ENCODE measurements around the gene ACAP1.
"Not testable (repeated sequence)": the region's sequence is repeated elsewhere in the genome, so short reads cannot be mapped to it uniquely, and the experiment has no call there.

Gene ACAP1

DNA sequence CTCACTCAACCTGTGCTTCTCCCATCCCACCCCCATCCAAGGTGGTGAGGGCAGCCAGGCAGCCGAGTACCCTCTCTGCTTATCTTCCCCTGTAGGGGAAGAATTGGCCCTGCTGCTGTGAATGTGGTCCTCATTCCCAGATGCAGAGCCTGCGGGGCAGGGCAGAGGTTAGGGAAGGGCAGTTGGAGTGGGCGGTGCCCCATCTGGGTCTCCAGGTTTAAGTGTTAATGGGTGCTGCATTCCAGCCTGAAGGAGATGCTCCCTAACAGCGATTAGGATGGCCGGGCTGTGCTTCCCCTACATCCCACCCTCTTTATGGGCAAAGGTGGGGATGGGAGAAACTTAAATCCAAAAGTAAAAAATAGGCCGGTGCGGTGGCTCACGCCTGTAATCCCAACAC is 30.8 kb downstream of the ACAP1 start:
- TF ChIP-seq ZFP30 (CRISPR knock-in tag; IDR thresholded peaks at IDR 0.05) (no peak), ZC3H10 (CRISPR knock-in tag; IDR thresholded peaks at IDR 0.05) (no peak)
- no peak for ATAC-seq

DNA sequence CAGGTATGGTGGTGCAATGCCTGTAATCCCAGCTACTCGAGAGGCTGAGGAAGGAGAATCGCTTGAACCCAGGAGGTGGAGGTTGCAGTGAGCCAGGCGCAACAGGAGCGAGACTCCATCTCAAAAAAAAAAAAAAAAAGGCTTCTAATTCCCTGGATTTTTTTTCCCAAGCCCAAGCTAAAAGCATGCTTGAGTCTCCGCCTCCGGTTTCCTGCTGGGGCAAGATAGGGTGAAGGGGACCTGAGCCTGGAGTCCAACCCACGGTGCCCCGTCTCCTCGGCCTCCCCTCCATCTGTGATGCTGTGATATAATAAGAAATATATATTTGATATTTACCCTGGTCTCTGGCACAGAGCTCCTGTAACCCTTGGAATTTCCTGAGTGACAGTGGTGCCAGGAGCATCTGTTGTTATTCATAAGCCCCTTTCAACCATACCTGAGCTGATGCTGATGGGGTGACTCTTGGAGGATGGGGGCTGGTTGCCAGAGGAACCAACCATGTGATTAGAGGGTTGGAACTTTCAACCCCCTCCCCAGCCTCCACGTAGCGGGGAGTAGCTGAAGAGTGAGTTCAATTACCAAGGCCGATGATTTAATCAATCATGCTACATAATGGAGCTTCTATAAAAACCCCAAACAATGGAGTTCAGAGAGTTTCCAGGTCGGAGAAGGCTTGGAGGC is 31.7 kb downstream of the ACAP1 start:
- ATAC-seq: no peak
- TF ChIP-seq SNAI2 (CRISPR knock-in tag; IDR thresholded peaks at IDR 0.05) (no peak), ISL1 (CRISPR knock-in tag; IDR thresholded peaks at IDR 0.05) (no peak), PPARA (CRISPR knock-in tag; IDR thresholded peaks at IDR 0.05; ENCODE audit: borderline replicate concordance) (no peak), ZNF8 (CRISPR knock-in tag; IDR thresholded peaks at IDR 0.05) (no peak), GLIS3 (CRISPR knock-in tag; IDR thresholded peaks at IDR 0.05) (no peak), CSDC2 (CRISPR knock-in tag; IDR thresholded peaks at IDR 0.05) (no peak), RARB (CRISPR knock-in tag; IDR thresholded peaks at IDR 0.05) (no peak), TOX (CRISPR knock-in tag; IDR thresholded peaks at IDR 0.05; ENCODE audit: borderline replicate concordance) (no peak), OSR1 (CRISPR knock-in tag; IDR thresholded peaks at IDR 0.05) (no peak), BACH2 (CRISPR knock-in tag; IDR thresholded peaks at IDR 0.05; ENCODE audit: borderline replicate concordance) (no peak), ZNF565 (CRISPR knock-in tag; conservative IDR thresholded peaks at IDR 0.05; ENCODE audit: low read depth) (no peak), ZFP30 (CRISPR knock-in tag; IDR thresholded peaks at IDR 0.05) (no peak), TCF4 (CRISPR knock-in tag; IDR thresholded peaks at IDR 0.05; ENCODE audit: borderline replicate concordance) (no peak), ZC3H10 (CRISPR knock-in tag; IDR thresholded peaks at IDR 0.05) (no peak), ESRRG (CRISPR knock-in tag; IDR thresholded peaks at IDR 0.05) (no peak), ZFP3 (CRISPR knock-in tag; IDR thresholded peaks at IDR 0.05) (no peak)
- TF ChIP-seq, protein P1, sequence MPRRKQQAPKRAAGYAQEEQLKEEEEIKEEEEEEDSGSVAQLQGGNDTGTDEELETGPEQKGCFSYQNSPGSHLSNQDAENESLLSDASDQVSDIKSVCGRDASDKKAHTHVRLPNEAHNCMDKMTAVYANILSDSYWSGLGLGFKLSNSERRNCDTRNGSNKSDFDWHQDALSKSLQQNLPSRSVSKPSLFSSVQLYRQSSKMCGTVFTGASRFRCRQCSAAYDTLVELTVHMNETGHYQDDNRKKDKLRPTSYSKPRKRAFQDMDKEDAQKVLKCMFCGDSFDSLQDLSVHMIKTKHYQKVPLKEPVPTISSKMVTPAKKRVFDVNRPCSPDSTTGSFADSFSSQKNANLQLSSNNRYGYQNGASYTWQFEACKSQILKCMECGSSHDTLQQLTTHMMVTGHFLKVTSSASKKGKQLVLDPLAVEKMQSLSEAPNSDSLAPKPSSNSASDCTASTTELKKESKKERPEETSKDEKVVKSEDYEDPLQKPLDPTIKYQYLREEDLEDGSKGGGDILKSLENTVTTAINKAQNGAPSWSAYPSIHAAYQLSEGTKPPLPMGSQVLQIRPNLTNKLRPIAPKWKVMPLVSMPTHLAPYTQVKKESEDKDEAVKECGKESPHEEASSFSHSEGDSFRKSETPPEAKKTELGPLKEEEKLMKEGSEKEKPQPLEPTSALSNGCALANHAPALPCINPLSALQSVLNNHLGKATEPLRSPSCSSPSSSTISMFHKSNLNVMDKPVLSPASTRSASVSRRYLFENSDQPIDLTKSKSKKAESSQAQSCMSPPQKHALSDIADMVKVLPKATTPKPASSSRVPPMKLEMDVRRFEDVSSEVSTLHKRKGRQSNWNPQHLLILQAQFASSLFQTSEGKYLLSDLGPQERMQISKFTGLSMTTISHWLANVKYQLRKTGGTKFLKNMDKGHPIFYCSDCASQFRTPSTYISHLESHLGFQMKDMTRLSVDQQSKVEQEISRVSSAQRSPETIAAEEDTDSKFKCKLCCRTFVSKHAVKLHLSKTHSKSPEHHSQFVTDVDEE (CRISPR knock-in tag; IDR thresholded peaks at IDR 0.05): no peak
- TF ChIP-seq, protein P2, sequence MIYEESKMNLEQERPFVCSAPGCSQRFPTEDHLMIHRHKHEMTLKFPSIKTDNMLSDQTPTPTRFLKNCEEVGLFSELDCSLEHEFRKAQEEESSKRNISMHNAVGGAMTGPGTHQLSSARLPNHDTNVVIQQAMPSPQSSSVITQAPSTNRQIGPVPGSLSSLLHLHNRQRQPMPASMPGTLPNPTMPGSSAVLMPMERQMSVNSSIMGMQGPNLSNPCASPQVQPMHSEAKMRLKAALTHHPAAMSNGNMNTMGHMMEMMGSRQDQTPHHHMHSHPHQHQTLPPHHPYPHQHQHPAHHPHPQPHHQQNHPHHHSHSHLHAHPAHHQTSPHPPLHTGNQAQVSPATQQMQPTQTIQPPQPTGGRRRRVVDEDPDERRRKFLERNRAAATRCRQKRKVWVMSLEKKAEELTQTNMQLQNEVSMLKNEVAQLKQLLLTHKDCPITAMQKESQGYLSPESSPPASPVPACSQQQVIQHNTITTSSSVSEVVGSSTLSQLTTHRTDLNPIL (CRISPR knock-in tag; IDR thresholded peaks at IDR 0.05; ENCODE audit: low read depth): no peak
- TF ChIP-seq, protein P3, sequence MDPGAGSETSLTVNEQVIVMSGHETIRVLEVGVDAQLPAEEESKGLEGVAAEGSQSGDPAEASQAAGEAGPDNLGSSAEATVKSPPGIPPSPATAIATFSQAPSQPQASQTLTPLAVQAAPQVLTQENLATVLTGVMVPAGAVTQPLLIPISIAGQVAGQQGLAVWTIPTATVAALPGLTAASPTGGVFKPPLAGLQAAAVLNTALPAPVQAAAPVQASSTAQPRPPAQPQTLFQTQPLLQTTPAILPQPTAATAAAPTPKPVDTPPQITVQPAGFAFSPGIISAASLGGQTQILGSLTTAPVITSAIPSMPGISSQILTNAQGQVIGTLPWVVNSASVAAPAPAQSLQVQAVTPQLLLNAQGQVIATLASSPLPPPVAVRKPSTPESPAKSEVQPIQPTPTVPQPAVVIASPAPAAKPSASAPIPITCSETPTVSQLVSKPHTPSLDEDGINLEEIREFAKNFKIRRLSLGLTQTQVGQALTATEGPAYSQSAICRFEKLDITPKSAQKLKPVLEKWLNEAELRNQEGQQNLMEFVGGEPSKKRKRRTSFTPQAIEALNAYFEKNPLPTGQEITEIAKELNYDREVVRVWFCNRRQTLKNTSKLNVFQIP (CRISPR knock-in tag; IDR thresholded peaks at IDR 0.05; ENCODE audit: borderline replicate concordance, low read depth): no peak

DNA sequence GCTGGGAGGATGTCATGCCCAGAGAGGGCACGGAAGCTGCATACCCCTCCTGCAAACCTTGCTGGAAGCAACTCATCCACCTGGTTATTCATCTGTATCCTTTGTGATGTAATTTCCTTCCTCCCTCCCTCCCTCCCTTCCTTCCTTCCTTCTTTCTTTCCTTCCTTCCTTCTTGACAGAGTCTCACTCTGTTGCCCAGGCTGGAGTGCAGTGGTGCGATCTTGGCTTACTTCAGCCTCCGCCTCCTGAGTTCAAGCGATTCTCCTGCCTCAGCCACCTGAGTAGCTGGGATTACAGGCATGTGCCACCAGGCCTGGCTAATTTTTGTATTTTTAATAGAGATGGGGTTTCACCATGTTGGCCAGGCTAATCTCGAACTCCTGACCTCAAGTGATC is 32.3 kb downstream of the ACAP1 start:
- not testable (repeated sequence) for ATAC-seq

DNA sequence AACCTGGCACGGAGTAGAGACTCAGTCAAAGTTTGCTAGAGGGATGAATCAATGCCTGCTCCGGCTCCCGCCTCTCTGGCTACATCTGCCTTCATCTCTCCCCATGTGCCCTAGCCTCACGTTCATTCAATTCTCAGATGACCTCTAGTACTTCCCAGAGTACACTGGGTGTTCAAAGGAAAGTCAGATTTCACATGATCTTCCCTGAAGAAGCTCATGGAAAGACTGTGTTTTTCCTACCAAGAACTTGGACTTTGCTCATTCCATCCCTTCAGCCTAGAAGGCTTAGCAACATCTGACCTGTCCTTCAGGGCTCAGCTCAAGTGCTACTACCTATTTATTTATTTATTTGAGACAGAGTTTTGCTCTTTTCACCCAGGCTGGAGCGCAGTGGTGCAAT is 33.5 kb downstream of the ACAP1 start:
- no peak for ATAC-seq

More for the DNA sequence above, 33.5 kb downstream of the ACAP1 start:
- TF ChIP-seq, protein P2 (CRISPR knock-in tag; IDR thresholded peaks at IDR 0.05; ENCODE audit: low read depth): no peak
- TF ChIP-seq ZFP30 (CRISPR knock-in tag; IDR thresholded peaks at IDR 0.05) (no peak), ZNF70 (CRISPR knock-in tag; IDR thresholded peaks at IDR 0.05) (no peak), BACH2 (CRISPR knock-in tag; IDR thresholded peaks at IDR 0.05; ENCODE audit: borderline replicate concordance) (no peak), ZFP3 (CRISPR knock-in tag; IDR thresholded peaks at IDR 0.05) (no peak), ESRRG (CRISPR knock-in tag; IDR thresholded peaks at IDR 0.05) (no peak), ZC3H10 (CRISPR knock-in tag; IDR thresholded peaks at IDR 0.05) (no peak), SNAI2 (CRISPR knock-in tag; IDR thresholded peaks at IDR 0.05) (no peak)

Data from SK-N-SH treated with all-trans-retinoic acid at 6 μM for 48 hours (cell line).